Uterus (tissue), 2 donors: Measurements from ENCODE around the gene SAV1.

ENCODE experiments used
- POLR2A ChIP-seq, 2 donors: fragments of 450-650 bp; IDR thresholded peaks; one replicate each; pipeline ENCODE4 v1.6.1; 2016; ENCODE audit warnings: antibody characterized with exemption in 2 of 2, mild to moderate bottlenecking in 1 of 2, moderate library complexity in 1 of 2
- TF ChIP-seq, protein P1 (sequence below), 4 experiments: fragments of 200-600 bp in 2 of 4; fragments of 450-650 bp in 2 of 4; sonication (generic) in 2 of 4; IDR thresholded peaks; one replicate each; pipeline ENCODE4 v1.5.1; 2016 to 2019; ENCODE audit warnings: antibody characterized with exemption in 4 of 4, mild to moderate bottlenecking in 2 of 4, moderate library complexity in 1 of 4

DNA sequence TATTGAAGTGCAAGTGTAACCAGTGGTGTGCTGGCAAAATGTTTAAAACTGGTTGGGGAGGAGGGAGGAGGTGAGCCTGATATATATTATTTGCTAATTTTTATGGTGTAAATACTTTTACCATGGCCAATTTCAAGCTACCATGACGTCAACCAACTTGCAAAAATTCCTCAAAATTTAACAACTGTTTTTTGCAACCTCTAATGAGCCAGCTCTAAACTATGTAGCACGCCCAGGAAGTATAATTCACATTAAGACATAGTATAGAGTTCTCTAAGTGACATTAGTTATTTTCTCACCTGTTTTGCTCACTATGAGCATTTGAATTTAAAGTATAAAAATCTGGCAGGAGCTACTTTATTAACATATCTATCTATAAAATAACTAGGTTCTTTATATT, 66.7 kb downstream of the SAV1 start:
- TF ChIP-seq, protein P1, sequence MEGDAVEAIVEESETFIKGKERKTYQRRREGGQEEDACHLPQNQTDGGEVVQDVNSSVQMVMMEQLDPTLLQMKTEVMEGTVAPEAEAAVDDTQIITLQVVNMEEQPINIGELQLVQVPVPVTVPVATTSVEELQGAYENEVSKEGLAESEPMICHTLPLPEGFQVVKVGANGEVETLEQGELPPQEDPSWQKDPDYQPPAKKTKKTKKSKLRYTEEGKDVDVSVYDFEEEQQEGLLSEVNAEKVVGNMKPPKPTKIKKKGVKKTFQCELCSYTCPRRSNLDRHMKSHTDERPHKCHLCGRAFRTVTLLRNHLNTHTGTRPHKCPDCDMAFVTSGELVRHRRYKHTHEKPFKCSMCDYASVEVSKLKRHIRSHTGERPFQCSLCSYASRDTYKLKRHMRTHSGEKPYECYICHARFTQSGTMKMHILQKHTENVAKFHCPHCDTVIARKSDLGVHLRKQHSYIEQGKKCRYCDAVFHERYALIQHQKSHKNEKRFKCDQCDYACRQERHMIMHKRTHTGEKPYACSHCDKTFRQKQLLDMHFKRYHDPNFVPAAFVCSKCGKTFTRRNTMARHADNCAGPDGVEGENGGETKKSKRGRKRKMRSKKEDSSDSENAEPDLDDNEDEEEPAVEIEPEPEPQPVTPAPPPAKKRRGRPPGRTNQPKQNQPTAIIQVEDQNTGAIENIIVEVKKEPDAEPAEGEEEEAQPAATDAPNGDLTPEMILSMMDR (IDR thresholded peaks at IDR 0.05): no peak
- TF ChIP-seq POLR2A (IDR thresholded peaks at IDR 0.05): no peak
